NAMALWA (cell line): ENCODE data around the gene GALR3.
"Not testable (repeated sequence)": the region's sequence is repeated elsewhere in the genome, so short reads cannot be mapped to it uniquely, and the experiment has no call there.

Source experiments
- DNase-seq: peaks from one replicate; pipeline ENCODE4 v3.0.0-alpha.2; 2015; ENCODE audit warnings: low spot score

Gene GALR3

DNA sequence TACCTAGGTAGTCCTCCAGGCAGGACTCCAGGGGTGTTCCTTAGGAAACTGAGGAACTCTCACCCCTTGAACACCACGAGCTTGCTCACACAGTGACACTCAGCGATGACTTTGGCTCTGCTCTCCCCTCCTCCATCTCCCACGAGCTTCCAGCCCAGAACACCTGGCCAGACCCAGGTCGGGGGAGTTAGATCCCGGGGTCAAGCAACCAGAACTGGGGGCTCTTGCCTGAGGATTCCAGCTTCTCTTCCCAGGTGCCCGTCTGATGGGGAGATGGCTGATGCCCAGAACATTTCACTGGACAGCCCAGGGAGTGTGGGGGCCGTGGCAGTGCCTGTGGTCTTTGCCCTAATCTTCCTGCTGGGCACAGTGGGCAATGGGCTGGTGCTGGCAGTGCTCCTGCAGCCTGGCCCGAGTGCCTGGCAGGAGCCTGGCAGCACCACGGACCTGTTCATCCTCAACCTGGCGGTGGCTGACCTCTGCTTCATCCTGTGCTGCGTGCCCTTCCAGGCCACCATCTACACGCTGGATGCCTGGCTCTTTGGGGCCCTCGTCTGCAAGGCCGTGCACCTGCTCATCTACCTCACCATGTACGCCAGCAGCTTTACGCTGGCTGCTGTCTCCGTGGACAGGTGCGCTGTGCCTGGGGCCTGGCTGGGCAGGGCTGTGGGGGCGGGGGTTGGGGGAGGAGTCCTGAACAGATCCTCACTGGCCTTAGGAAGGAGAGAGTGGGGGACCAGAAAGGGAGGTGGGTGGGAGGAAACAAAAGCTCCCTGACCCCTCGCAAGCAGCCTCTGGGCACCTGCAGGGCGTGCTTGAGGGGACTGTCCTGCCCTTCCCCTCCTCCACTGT, at the start of gene GALR3:
GALR3 (plus strand) TSS at position 249 of the 852 bp plus-strand sequence; CDS start at position 274, 25 bp downstream.
- no peak for DNase-seq

DNA sequence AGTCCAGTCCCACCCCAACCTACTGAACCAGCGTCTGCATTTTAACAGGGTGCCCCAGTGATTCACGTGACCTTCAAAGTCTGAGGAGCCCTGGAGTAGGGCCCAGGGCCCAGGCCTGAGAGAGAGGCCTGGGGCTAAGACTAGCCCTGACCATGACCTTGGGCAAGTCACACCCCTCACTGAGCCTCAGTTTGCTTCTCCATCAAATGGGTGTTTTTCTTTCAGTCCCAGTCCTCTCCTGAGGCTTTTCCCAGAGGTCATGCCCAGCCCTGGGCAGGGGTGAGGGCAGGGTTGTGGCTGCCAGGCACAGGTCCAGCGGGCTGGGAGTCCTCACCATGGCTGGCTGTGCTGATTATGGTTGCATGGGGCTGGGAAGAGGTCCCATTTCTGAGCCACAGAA, 48.5 kb upstream of the GALR3 start:
- no peak for DNase-seq

- no peak for DNase-seq
Observed at GRCh38 chr22:37775785-37776638, 47.2 kb upstream of the GALR3 start.

DNA sequence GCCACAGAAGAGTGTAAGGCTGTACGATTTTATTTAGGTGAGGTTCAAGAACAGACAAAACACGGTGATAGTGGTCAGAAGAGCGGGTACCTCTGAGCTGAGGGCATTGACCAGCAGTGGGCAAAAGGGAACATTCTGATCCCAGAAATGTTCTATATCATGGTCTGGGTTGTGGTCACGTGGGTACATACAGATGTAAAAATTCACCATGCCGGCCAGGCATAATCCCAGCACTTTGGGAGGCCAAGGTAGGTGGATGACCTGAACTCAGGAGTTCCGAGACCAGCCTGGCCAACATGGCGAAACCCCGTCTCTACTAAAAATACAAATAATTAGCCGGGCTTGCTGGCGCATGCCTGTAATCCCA, 46.6 kb upstream of the GALR3 start:
- no peak for DNase-seq

GRCh38 chr22:37777122-37777687, 46.0 kb upstream of the GALR3 start:
- no peak for DNase-seq

- DNase-seq: no peak
Observed at GRCh38 chr22:37778370-37779009, 44.7 kb upstream of the GALR3 start.

GRCh38 chr22:37781434-37782059, 41.6 kb upstream of the GALR3 start:
- no peak for DNase-seq

GRCh38 chr22:37782340-37783168, 40.6 kb upstream of the GALR3 start:
- DNase-seq: no peak

GRCh38 chr22:37784829-37785495, 38.2 kb upstream of the GALR3 start:
- no peak for DNase-seq

- DNase-seq: no peak
Observed at GRCh38 chr22:37790234-37790633, 32.9 kb upstream of the GALR3 start.

DNA sequence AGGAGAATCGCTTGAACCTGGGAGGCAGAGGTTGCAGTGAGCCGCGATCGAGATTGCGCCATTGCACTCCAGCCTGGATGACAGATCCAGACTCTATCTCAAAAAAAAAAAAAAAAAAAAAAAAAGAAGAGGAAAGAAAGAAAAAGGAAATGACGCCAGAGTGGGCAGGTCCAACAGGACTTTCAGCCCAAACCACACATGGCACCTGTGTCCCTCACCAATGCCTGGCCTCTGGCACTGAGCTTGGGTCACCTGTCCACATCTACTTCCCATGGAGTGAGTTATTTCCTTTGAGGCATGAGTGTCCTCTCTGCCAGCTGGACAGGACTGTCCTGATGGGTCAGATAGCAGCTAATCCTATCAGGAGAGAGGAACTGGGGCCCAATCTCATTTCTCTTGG, 30.7 kb upstream of the GALR3 start:
- DNase-seq: no peak

DNA sequence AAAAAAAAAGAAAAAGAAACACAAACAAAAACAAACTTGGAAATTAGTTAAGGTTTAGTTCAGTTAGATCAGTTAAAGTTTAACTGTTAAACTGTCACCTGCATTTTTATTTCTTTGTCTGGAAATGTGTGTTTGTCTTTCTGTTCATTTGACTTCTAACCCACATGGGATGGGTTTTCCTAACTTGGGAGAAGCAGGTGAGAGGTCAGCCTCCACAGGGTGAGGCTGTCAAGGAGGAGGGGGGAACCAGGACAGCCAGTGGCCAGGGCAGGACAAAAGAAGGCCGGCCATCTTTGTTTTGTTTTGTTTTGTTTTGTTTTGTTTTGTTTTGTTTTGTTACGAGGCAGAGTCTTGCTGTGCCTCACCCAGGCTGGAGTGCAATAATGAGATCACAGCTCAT, 28.8 kb upstream of the GALR3 start:
- DNase-seq: no peak

- no peak for DNase-seq
Observed at GRCh38 chr22:37796079-37796478, 27.1 kb upstream of the GALR3 start.

DNA sequence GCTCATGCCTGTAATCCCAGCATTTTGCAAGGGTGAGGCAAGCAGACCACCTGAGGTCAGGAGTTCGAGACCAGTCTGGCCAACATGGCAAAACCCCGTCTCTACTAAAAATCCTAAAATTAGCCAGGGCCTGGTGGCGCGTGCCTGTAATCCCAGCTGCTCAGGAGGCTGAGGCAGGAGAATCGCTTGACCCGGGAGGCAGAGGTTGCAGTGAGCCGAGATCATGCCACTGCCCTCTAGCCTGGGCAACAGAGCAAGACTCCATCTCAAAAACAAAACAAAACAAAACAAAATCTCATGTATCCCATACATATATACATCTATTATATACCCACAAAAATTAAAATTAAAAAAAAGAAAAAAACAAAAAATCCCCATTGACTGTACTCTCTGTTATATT, 25.9 kb upstream of the GALR3 start:
- DNase-seq: not testable (repeated sequence)

DNA sequence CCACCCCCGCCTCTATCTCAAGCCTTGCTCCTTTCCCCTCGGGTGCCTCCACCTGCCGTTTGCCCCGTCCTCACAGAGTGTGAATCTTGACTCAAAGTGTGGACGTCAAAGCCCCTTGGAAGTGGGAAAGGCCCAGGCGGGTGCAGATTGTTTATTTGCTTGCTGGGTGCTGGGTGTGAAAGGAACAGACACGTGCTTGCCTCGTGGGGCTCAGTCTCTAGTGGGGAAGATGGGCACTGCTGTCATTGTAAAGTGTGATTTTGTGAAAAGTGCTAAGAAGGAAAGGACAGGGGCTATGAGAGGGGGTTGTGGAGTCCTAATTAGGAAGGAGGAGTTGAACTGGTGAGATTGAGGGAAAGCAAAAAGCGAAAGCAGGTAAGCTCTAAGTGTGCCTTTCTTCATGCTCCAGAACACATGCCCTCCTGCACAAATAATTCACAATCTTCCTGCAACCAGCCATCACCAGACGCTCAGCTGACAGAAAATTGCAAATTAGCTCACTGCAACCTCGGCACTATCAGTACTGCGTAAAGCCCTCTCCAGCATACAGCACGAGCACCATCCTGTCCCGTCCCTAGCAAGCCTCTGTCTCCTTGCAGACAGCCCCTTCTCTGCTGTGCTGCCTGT, 25.2 kb upstream of the GALR3 start:
- DNase-seq: peak; percentile 47

DNA sequence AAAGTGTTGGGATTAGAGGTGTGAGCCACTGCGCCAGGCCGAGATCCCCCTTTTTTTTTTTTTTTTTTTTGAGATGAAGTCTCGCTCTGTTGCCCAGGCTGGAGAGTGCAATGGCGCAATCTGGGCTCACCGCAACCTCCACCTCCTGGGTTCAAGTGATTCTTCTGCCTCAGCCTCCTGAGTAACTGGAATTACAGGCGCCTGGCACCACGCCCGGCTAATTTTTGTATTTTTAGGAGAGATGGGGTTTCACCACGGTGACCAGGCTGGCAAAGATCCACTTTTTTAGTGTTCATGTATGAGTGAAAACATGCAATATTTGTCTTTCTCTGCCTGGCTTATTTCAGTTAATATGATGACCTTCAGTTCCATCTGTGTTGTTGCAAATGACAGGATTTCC, 23.2 kb upstream of the GALR3 start:
- DNase-seq: not testable (repeated sequence)

GRCh38 chr22:37801946-37802309, 21.3 kb upstream of the GALR3 start:
- DNase-seq: no peak

DNA sequence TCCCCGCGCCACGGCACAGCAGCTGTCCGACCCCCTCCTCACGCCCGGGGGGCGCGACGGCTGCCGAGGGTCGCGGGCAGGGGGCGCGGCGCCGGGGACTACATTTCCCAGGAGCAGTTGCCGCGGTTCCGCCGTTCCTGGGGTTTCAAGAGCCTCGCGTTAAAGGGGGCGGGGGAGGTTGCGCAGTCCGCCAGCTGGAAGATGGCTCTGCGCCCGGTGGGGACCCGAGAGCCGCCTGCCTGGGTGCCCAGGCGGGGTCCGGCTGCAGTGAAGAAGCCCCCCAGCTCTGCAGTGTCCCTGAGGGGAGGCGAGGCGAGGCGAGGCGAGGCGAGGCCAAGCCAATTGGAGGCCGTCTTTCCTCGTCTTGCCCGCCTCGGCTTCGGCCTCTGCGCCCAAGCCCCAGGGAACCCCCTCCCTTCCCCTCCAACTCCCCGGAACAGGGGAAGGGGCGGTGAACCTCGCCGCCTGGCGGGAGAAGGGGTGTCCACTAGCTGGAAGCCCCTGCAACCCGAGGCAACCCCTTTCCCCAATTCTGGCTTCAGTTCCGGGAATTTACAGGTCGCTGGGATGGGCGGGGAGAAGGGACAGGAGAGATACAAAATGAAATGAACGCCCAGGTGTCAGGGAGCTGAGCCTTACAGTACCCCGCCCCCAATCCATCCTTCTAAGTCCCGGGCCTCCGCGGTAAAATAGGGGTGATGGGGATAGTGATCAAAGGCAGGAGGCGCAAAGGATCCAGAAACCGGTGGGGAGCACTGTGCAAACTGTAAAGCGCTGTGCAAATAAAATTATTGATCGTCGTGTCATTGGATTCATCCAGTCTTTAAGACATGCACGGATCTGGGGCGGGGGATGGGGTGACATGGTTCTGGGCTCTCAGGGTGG, 20.6 kb upstream of the GALR3 start:
- no peak for DNase-seq

DNA sequence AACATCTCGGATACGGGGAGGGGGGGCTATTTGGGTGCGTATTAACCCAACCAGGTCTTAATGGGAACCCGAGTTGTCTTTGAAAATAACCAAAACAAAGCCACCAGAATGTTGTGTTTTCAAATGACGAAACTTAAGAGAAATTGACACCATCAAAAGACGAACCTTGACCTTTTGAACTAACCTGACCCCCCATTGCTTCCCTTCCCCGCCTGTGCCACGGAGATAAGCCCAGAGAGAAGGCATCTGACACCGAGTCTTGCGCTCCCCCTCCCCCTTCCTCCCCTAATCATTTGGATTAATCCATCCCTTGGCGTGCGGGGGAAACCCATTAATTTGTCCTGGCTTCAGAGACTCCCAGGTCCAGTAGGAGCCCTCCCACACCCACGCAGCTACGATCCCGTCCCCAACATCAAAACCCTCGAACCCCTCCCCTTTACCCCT, 20.0 kb upstream of the GALR3 start:
- no peak for DNase-seq
